Lower leg skin (tissue), 4 donors: Measurements from ENCODE around the gene LYPD3. TPM values are rescaled to one million over a fixed set of nuclear protein-coding genes. Genes with fewer than 3 reads are reported as not detected.

Experiments
- DNase-seq, 2 donors: peaks; one replicate each; pipeline ENCODE4 v3.0.0-alpha.2; 2019; ENCODE audit warnings: low spot score in 2 of 2
- H3K4me3 ChIP-seq: fragments of 200-600 bp; sonication (generic); 2 replicates; pipeline ENCODE4 v1.5.1; 2017; ENCODE audit warnings: mild to moderate bottlenecking, low read depth; ENCODE audit not compliant: poor library complexity, severe bottlenecking
- CTCF ChIP-seq, 3 donors: fragments of 450-650 bp; IDR thresholded peaks; one replicate each; pipeline ENCODE4 v1.5.1; 2016; ENCODE audit warnings: antibody characterized with exemption in 3 of 3, mild to moderate bottlenecking in 3 of 3, moderate library complexity in 2 of 3
- POLR2A ChIP-seq, 2 donors: fragments of 450-650 bp; IDR thresholded peaks; one replicate each; pipeline ENCODE4 v1.6.1; 2016 to 2017; ENCODE audit warnings: antibody characterized with exemption in 2 of 2, mild to moderate bottlenecking in 1 of 2, moderate library complexity in 1 of 2
- WGBS, 2 donors: methylation state at CpG; one replicate each; pipeline ENCODE4 v1.1.5; 2018; 5-methylcytosine and 5-hydroxymethylcytosine counted together
- intact Hi-C: fragments of 100-400 bp; cut with DNase I; formaldehyde crosslinking; loops from one replicate; pipeline ENCODE4 v1.15.0; 2023; ENCODE audit warnings: low total_unique reads
- total RNA-seq, 4 donors: library from RNA; depleted of rRNA; stranded (reverse); fragments of >200 nt; gene quantifications; one replicate each; pipeline ENCODE4 v1.1.0, GENCODE V29; 2016

Gene LYPD3
- total RNA-seq, 4 donors from 2014 or later = 344 to 549 (median 466) TPM

- no peak overlapping the region for H3K4me3 ChIP-seq
- intact Hi-C loops = loop anchor here (10.0 kb wide), 1 partner anchor 307 kb away; no protein-coding TSS in a partner anchor
- TF ChIP-seq POLR2A (IDR thresholded peaks at IDR 0.05) (no peak), CTCF (IDR thresholded peaks at IDR 0.05) (no peak)
- WGBS, 2 donors = 66 to 77% methylated on average over 4 of the region's 4 CpGs
- no peak for DNase-seq
Observed at GRCh38 chr19:43457809-43458208, 7.6 kb downstream of the LYPD3 start.

- intact Hi-C loops = loop anchor here (10.0 kb wide), 1 partner anchor 309 kb away; no protein-coding TSS in a partner anchor
- no peak for TF ChIP-seq POLR2A (IDR thresholded peaks at IDR 0.05)
- no peak for DNase-seq
- 36 to 38% methylated on average over 10 of the region's 10 CpGs for whole genome bisulfite sequencing, 2 donors
- H3K4me3 ChIP-seq = no peak overlapping the region
Observed at GRCh38 chr19:43455321-43456113, 9.9 kb downstream of the LYPD3 start.

- WGBS, 2 donors = 39 to 53% methylated on average over 2 of the region's 2 CpGs
- TF ChIP-seq CTCF (IDR thresholded peaks at IDR 0.05) = no peak
- TF ChIP-seq POLR2A (IDR thresholded peaks at IDR 0.05) = no peak
- no peak for DNase-seq
- intact Hi-C loops = loop anchor here (10.0 kb wide), 1 partner anchor 311 kb away; no protein-coding TSS in a partner anchor
- no peak overlapping the region for H3K4me3 ChIP-seq
Observed at GRCh38 chr19:43454031-43454430, 11.4 kb downstream of the LYPD3 start.

- 58 to 63% methylated on average over 3 of the region's 3 CpGs for WGBS, 2 donors
- intact Hi-C loops = loop anchor here (10.0 kb wide), 1 partner anchor 312 kb away; no protein-coding TSS in a partner anchor
- DNase-seq = no peak
- no peak overlapping the region for H3K4me3 ChIP-seq
- no peak for TF ChIP-seq POLR2A (IDR thresholded peaks at IDR 0.05)
- no peak for TF ChIP-seq CTCF (IDR thresholded peaks at IDR 0.05)
Observed at GRCh38 chr19:43452582-43452981, 12.8 kb downstream of the LYPD3 start.

GRCh38 chr19:43450545-43450997 lies 14.8 kb downstream of the LYPD3 start:
- 13 to 25% methylated on average over 2 of the region's 2 CpGs for WGBS, 2 donors
- DNase-seq = no peak
- TF ChIP-seq POLR2A (IDR thresholded peaks at IDR 0.05) (no peak), CTCF (IDR thresholded peaks at IDR 0.05) (no peak)
- intact Hi-C loops = loop anchor here (10.0 kb wide), 1 partner anchor 314 kb away; no protein-coding TSS in a partner anchor
- H3K4me3 ChIP-seq = no peak overlapping the region

GRCh38 chr19:43447655-43448054 lies 17.8 kb downstream of the LYPD3 start:
- TF ChIP-seq CTCF (IDR thresholded peaks at IDR 0.05) = no peak
- TF ChIP-seq POLR2A (IDR thresholded peaks at IDR 0.05) = no peak
- WGBS, 2 donors = 91 to 92% methylated on average over 9 of the region's 9 CpGs
- H3K4me3 ChIP-seq = no peak overlapping the region
- intact Hi-C loops = no loop called here
- DNase-seq = no peak
